NCI-H82 treated with DMSO at 0.1 percent for 48 hours (cell line): Measurements from ENCODE around the gene TRMT10C.
"Not testable (repeated sequence)": the region's sequence is repeated elsewhere in the genome, so short reads cannot be mapped to it uniquely, and the experiment has no call there.

ENCODE experiments used
- DNase-seq: peaks from one replicate; lab custom pipeline; 2025; ENCODE audit not compliant: unreplicated experiment; lab: John Stamatoyannopoulos, UW

TRMT10C gene

GRCh38 chr3:101548527-101549105 lies 13.1 kb upstream of the TRMT10C start:
- no peak for DNase-seq

- DNase-seq = no peak
Observed at GRCh38 chr3:101549473-101549872, 12.2 kb upstream of the TRMT10C start.

- DNase-seq = not testable (repeated sequence)
Observed at GRCh38 chr3:101551359-101552081, 10.1 kb upstream of the TRMT10C start.

GRCh38 chr3:101553381-101553780 lies 8.3 kb upstream of the TRMT10C start:
- not testable (repeated sequence) for DNase-seq

GRCh38 chr3:101556064-101556463 lies 5.6 kb upstream of the TRMT10C start:
- DNase-seq = no peak

GRCh38 chr3:101567528-101568317 lies 6.1 kb downstream of the TRMT10C start:
- DNase-seq = no peak

DNA sequence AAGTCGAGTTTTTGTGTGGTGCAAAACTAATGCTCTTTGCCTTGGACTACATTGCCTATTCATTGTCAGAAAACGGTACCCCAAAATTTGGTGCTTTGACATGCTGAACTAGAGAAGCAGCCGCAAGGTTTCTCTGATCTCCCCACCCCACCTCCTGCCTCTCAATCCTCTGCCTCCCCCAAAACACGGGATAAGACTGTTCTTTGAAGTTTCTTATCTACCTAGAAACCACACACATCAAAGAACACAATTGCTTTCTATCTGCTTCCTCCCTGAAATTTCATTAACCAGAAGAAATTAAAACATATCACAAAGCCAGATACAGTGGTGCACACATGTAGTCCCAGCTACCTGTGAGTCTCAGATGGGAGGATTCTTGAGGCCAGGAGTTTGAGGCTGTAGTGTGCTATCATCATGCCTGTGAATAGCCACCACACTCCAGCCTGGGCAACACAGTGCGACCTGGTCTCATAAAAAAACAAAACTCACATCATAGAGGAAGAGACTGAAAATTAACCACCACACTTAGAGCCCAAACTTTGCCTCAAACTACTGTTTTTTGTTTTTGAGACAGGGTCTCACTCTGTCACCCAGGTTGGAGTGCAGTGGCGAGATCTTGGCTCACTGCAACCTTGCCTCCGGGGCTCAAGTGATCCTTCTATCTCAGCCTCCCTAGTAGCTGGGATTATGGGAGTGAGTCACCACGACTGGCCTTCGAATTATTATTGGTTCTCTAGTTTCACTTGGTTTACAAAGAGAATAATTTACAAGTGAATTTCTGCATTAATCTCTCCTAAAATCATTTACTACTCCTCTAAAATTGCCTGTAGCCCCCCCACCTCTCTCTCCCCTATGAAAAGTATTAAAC lies 9.6 kb downstream of the TRMT10C start:
- DNase-seq = no peak

DNA sequence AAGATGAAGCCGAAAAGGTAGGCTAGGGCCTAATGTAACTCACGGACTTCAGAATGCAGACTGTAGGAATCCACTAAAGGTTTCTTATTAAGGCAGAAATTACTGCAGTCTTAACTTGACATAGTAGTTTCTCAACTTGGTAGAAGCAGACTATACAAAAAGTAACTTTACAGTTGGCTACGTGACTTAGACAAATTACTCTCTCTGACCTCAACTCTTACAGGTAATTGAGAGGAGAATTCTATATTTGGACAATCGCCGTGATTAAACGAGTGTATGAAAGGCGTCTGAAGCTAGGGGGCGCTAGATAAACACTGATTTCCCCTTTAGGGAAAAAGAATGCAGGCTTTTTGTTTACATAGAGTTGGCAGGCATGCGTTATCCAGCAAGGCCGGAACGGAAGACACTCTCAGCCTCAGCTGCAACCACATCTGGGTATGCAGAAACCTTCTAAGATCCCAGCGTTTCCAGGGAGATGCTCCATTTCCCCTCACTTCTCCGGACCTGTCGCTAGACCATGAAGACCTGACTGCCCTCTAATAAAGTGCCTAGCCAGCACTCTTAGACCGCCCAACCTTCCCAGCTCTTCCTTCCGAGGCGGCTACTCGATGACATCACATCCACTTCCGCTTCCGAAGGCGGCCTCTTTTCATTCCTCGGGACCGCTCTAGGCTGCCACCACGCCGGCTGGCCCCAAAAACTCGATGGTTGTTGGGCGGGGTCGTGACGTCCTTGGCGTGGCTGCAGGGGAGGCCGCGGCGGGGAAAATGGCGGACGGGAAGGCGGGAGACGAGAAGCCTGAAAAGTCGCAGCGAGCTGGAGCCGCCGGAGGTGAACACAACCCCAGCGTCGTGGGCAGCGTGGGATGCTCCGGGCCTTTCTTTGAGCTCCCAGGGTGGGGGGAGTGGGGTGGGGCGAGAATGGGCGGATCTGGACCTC lies 12.1 kb downstream of the TRMT10C start, which contains the start of gene PCNP:
Gene PCNP, plus strand, starts transcription at position 732 of the 939 bp plus-strand sequence. Its CDS starts 36 bp downstream, at position 768.
- peak; percentile 99 for DNase-seq

DNA sequence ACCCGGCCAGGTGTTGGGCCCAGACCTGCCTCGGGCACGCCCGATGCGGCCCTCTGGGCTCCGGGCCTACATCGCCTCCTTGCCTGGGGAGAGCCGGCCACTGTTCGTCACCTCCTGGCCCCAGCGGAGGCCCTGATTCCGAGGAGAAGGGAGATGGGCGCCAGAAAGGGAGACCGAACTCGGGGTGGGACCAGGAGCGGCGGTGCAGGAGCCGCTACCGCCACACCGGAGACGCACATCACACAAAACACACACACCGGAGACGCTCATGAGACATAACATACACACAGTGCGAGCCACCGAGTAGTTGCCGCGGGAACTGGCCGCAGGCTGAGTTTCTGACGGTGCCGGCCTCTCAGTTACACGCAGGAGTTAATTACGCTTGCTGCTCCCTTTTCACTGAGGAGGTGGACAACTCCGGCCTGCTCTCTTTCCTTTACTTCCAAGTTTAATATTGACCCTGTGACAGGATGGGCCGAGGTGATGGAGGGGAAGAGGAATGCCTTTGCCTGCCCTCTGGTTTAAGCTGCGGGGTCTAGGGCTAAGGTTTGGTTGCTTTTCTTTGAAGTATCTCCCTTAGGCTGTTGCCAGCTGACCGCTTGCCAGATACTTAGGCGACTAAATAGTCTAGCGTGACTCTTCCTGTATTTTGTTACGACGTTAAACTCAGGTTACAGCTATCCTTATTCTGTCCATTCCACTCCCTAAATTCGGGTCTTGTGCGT lies 12.9 kb downstream of the TRMT10C start:
- no peak for DNase-seq

GRCh38 chr3:101577286-101577685 lies 15.6 kb downstream of the TRMT10C start:
- no peak for DNase-seq

- DNase-seq = no peak
Observed at GRCh38 chr3:101588616-101589015, 26.9 kb downstream of the TRMT10C start.

GRCh38 chr3:101591071-101591470 lies 29.4 kb downstream of the TRMT10C start:
- no peak for DNase-seq

DNA sequence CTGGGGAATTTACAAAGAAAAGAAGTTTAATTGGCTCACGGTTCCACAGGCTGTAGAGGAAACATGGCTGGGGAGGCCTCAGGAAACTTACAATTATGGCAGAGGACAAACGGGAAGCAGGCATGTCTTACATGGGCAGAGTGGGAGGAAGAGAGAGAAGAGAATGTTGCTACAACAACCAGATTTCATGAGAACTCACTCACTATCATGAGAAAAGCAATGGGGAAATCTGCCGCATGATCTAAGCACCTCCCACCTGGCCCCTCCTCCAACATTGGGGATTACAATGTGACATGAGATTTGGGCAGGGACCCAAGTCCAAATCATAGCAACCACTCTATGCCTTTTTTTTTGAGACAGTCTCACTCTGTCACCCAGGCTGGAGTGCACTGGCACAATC lies 41.1 kb downstream of the TRMT10C start:
- DNase-seq = no peak

DNA sequence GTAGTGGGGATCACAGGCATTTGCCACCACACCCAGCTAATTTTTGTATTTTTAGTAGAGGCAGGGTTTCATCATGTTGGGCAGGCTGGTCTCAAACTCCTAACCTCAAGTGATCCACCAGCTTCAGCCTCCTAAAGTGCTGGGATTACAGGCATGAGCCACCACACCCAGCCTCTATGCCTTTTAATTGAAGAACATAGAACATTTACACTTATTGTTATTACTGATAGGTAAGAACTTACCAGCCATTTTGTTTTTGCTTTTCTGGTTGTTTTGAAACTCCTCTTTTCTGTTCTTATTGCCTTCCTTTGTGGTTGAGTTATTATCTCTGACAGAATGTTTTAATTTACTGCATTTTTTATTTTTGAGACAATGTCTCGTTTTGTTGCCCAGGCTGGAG lies 41.5 kb downstream of the TRMT10C start:
- DNase-seq = no peak

GRCh38 chr3:101605398-101605797 lies 43.7 kb downstream of the TRMT10C start:
- not testable (repeated sequence) for DNase-seq

GRCh38 chr3:101611023-101611422 lies 49.4 kb downstream of the TRMT10C start:
- no peak for DNase-seq

GRCh38 chr3:101613014-101613413 lies 51.3 kb downstream of the TRMT10C start:
- DNase-seq = not testable (repeated sequence)

GRCh38 chr3:101615525-101615924 lies 53.9 kb downstream of the TRMT10C start:
- DNase-seq = no peak
